Measurements from ENCODE around the gene ALDH4A1. TPM values are rescaled to one million over a fixed set of nuclear protein-coding genes. Genes with fewer than 3 reads are reported as not detected.
A peak's percentile ranks its signal among the peaks of the same experiment; 100 is the strongest.

Gene ALDH4A1
- total and polyA plus RNA-seq, 10 of the 15 experiments (the other 5 are each of a cell fraction or from before 2014, with no cell fraction given) = 0.06 to 25.5 (median 13.0) TPM

GRCh38 chr1:18951818-18952391, 49.5 kb upstream of the ALDH4A1 start (continued):
- no peak for TF ChIP-seq CEBPZ (IDR thresholded peaks at IDR 0.05; ENCODE audit: low read depth, low read length)

GRCh38 chr1:18951416-18951815, 49.1 kb upstream of the ALDH4A1 start:
- ChIA-PET SMC1A (ENCODE audit: uncharacterized antibody, unreplicated experiment) (interaction anchor here (0.9 to 4.0 kb wide), 6 partner anchors 14 to 142 kb away, joined by 3 to 45 read pairs (median 4); no protein-coding TSS in a partner anchor), CTCF (interaction anchor here (2.5 to 11.6 kb wide), 4 partner anchors 14 to 44 kb away, joined by 15 to 117 read pairs (median 50); no protein-coding TSS in a partner anchor), RAD21 (ENCODE audit: unreplicated experiment) (interaction anchor here (1.0 to 5.2 kb wide), 9 partner anchors 14 to 138 kb away, joined by 4 to 52 read pairs (median 8); partner anchors contain the start of gene ALDH4A1), POLR2A (interaction anchor here (0.8 to 5.8 kb wide), 5 partner anchors 7 to 258 kb away, joined by 3 to 96 read pairs (median 6); partner anchors contain the start of genes ALDH4A1 and UBR4)
- H3K9me3 ChIP-seq (replicated peaks; ENCODE audit: control insufficient read depth, insufficient read depth, low read length) = no peaks in the 10 kb centered on the region
- 0 out of 2 replicates have a peak, but pooled peaks cover 2% of the 10 kb centered on the region for H4K20me1 ChIP-seq (ENCODE audit: control insufficient read depth, insufficient read depth)
- H3K79me2 ChIP-seq (ENCODE audit: control insufficient read depth, insufficient read depth, low read length) = peaks cover 65% of the 10 kb centered on the region
- intact Hi-C loops (cut with micrococcal nuclease; ENCODE audit: unreplicated experiment) (loop anchor here (1.0 to 10.0 kb wide), 3 partner anchors 25 to 253 kb away; no protein-coding TSS in a partner anchor), in situ Hi-C loops (cut with MboI) (no loop called here)
- peak; percentile 10; the same call in 1 of the 2 replicates for TF ChIP-seq PKNOX1 (IDR thresholded peaks at IDR 0.05)
- TF ChIP-seq LARP7 (IDR thresholded peaks at IDR 0.05) = no peak
- TF ChIP-seq TCF12 (IDR thresholded peaks at IDR 0.05; ENCODE audit: low read depth, low read length) = 0 out of 2 replicates have a peak, but pooled peaks have one; percentile 22
- TF ChIP-seq CREM (IDR thresholded peaks at IDR 0.05; ENCODE audit: low read depth) = no peak
- peaks cover 63% of the 10 kb centered on the region for H3K4me1 ChIP-seq (ENCODE audit: control insufficient read depth, insufficient read depth, low read length)
- BruUV-seq (replicated peaks) = no TSS peak
- H3K9ac ChIP-seq (ENCODE audit: control insufficient read depth, insufficient read depth, low read length) = peak overlapping the region; percentile 88
- H3K4me3 ChIP-seq = peak overlapping the region; percentile 73
- peak overlapping the region; percentile 99 for H3K27ac ChIP-seq (ENCODE audit: control insufficient read depth, insufficient read depth)
- 2% methylated on average over 8 of the region's 9 CpGs for WGBS (ENCODE audit: insufficient coverage, insufficient replicate concordance, low lambda C conversion rate, missing lambda C conversion rate)
- H3K27me3 ChIP-seq (replicated peaks in 1 of 2; ENCODE audit: control insufficient read depth in 2 of 2, insufficient read depth in 2 of 2, low read length in 1 of 2) = no peaks in the 10 kb centered on the region
- H3K36me3 ChIP-seq (ENCODE audit: control insufficient read depth in 2 of 2, insufficient read depth in 2 of 2, low read length in 1 of 2) = no peaks in the 10 kb centered on the region
- H2AFZ ChIP-seq (ENCODE audit: control insufficient read depth, low read depth, low read length) = peak overlapping the region; percentile 5; the same call in 1 of the 2 replicates
- DNase-seq (ENCODE audit: low read depth, low spot score) (no peak), ATAC-seq (peak; percentile 40), FAIRE-seq (no peak)
- H3K4me2 ChIP-seq (ENCODE audit: control insufficient read depth, insufficient read depth) = peak overlapping the region; percentile 98
